Osteoblast (primary cell): ENCODE data around the gene WNK3. TPM values are rescaled to one million over a fixed set of nuclear protein-coding genes. Genes with fewer than 3 reads are reported as not detected.
"Not testable (repeated sequence)": the region's sequence is repeated elsewhere in the genome, so short reads cannot be mapped to it uniquely, and the experiment has no call there.

Experiments used
- DNase-seq: peaks from one replicate; pipeline ENCODE4 v3.0.0; 2011; ENCODE audit warnings: low spot score, mixed read lengths; ENCODE audit not compliant: insufficient read length; ENCODE audit errors: missing footprints
- H2AFZ ChIP-seq: 2 replicates; pipeline ENCODE4 v1.6.0; 2011; ENCODE audit warnings: mild to moderate bottlenecking, low read length
- H3K27ac ChIP-seq: 2 replicates; pipeline ENCODE4 v1.5.1; 2011; ENCODE audit warnings: mild to moderate bottlenecking, low read depth, low read length, moderate library complexity
- H3K27me3 ChIP-seq: 2 replicates; pipeline ENCODE4 v1.6.0; 2012; ENCODE audit warnings: mild to moderate bottlenecking, control low read depth, inconsistent platforms, low read length, moderate library complexity; ENCODE audit not compliant: insufficient read depth
- H3K36me3 ChIP-seq: 2 replicates; pipeline ENCODE4 v1.5.1; 2011; ENCODE audit warnings: mild to moderate bottlenecking, low read length, control low read depth, moderate library complexity; ENCODE audit not compliant: insufficient read depth
- H3K4me1 ChIP-seq: 2 replicates; pipeline ENCODE4 v1.5.1; 2011; ENCODE audit warnings: mild to moderate bottlenecking, low read length, control low read depth, moderate library complexity; ENCODE audit not compliant: insufficient read depth
- H3K4me2 ChIP-seq: 2 replicates; pipeline ENCODE4 v1.6.0; 2011; ENCODE audit warnings: mild to moderate bottlenecking, low read length; ENCODE audit not compliant: insufficient read depth
- H3K4me3 ChIP-seq: fragments of 200-600 bp; sonication (generic); 3 replicates; pipeline ENCODE4 v1.5.1; 2012; ENCODE audit warnings: mild to moderate bottlenecking, low read length, inconsistent platforms; ENCODE audit not compliant: insufficient read depth
- H3K79me2 ChIP-seq: 2 replicates; pipeline ENCODE4 v1.6.0; 2012; ENCODE audit warnings: mild to moderate bottlenecking, low read length, control low read depth, inconsistent platforms; ENCODE audit not compliant: insufficient read depth
- H3K9me3 ChIP-seq: 2 replicates; pipeline ENCODE4 v1.5.1; 2011; ENCODE audit warnings: low read depth, low read length, control low read depth
- H4K20me1 ChIP-seq: 2 replicates; pipeline ENCODE4 v1.6.0; 2012; ENCODE audit warnings: mild to moderate bottlenecking, low read length, control low read depth; ENCODE audit not compliant: insufficient read depth
- CTCF ChIP-seq: IDR thresholded peaks from 2 replicates; pipeline ENCODE4 v1.5.1; 2011; ENCODE audit warnings: mild to moderate bottlenecking, low read depth, low read length, moderate library complexity; ENCODE audit errors: extremely low read depth
- total RNA-seq: library from RNA; depleted of rRNA; stranded (reverse); fragments of >200 nt; gene quantifications from 2 replicates; pipeline ENCODE4 v1.2.3, GENCODE V29; 2012

The WNK3 gene
- total RNA-seq, 1 donor: 1.1 TPM

- H4K20me1 ChIP-seq: no peaks in the 10 kb centered on the region
- DNase-seq: no peak
- no peak overlapping the region for H3K27ac ChIP-seq
- TF ChIP-seq CTCF: no peak
- H3K9me3 ChIP-seq: no peaks in the 10 kb centered on the region
- H3K4me1 ChIP-seq: peaks cover 4% of the 10 kb centered on the region
- H3K27me3 ChIP-seq: peaks cover 22% of the 10 kb centered on the region
- H3K4me3 ChIP-seq: no peak overlapping the region
- H3K36me3 ChIP-seq: no peaks in the 10 kb centered on the region
- no peaks in the 10 kb centered on the region for H3K79me2 ChIP-seq
- H2AFZ ChIP-seq: no peak overlapping the region
- H3K4me2 ChIP-seq: peak overlapping the region; percentile 29
Observed at GRCh38 chrX:54359408-54359807, 1.6 kb upstream of the WNK3 start.

GRCh38 chrX:54358424-54359211 lies 772 bp upstream of the WNK3 start:
- Histone ChIP-seq H3K4me1 (peaks cover 4% of the 10 kb centered on the region), H3K9me3 (no peaks in the 10 kb centered on the region), H3K4me3 (peak overlapping the region; percentile 52), H3K27me3 (peaks cover 22% of the 10 kb centered on the region), H2AFZ (peak overlapping the region; percentile 35), H3K4me2 (peak overlapping the region; percentile 40), H3K79me2 (no peaks in the 10 kb centered on the region), H3K36me3 (no peaks in the 10 kb centered on the region), H3K27ac (no peak overlapping the region), H4K20me1 (no peaks in the 10 kb centered on the region)
- peak; percentile 58 for DNase-seq
- TF ChIP-seq CTCF: no peak

GRCh38 chrX:54352677-54353076 lies 5.2 kb downstream of the WNK3 start:
- no peak for DNase-seq
- no peaks in the 10 kb centered on the region for H3K79me2 ChIP-seq
- no peaks in the 10 kb centered on the region for H3K36me3 ChIP-seq
- H3K4me2 ChIP-seq: no peak overlapping the region
- TF ChIP-seq CTCF: no peak
- peaks cover 4% of the 10 kb centered on the region for H3K27me3 ChIP-seq
- H4K20me1 ChIP-seq: no peaks in the 10 kb centered on the region
- no peak overlapping the region for H2AFZ ChIP-seq
- no peaks in the 10 kb centered on the region for H3K4me1 ChIP-seq
- no peak overlapping the region for H3K4me3 ChIP-seq
- H3K9me3 ChIP-seq: no peaks in the 10 kb centered on the region
- H3K27ac ChIP-seq: no peak overlapping the region

GRCh38 chrX:54337383-54337782 lies 20.5 kb downstream of the WNK3 start:
- not testable (repeated sequence) for H4K20me1 ChIP-seq, H3K36me3 ChIP-seq, DNase-seq, H3K79me2 ChIP-seq, H3K9me3 ChIP-seq, H3K4me2 ChIP-seq, H3K27ac ChIP-seq, H3K27me3 ChIP-seq, H3K4me3 ChIP-seq, H2AFZ ChIP-seq, H3K4me1 ChIP-seq
